Measurements from ENCODE around the gene MMD2. TPM values are rescaled to one million over a fixed set of nuclear protein-coding genes. Genes with fewer than 3 reads are reported as not detected.

Gene MMD2
- total and polyA plus RNA-seq, 12 donors, result 0.03 to 0.17 TPM; not detected in 10

DNA sequence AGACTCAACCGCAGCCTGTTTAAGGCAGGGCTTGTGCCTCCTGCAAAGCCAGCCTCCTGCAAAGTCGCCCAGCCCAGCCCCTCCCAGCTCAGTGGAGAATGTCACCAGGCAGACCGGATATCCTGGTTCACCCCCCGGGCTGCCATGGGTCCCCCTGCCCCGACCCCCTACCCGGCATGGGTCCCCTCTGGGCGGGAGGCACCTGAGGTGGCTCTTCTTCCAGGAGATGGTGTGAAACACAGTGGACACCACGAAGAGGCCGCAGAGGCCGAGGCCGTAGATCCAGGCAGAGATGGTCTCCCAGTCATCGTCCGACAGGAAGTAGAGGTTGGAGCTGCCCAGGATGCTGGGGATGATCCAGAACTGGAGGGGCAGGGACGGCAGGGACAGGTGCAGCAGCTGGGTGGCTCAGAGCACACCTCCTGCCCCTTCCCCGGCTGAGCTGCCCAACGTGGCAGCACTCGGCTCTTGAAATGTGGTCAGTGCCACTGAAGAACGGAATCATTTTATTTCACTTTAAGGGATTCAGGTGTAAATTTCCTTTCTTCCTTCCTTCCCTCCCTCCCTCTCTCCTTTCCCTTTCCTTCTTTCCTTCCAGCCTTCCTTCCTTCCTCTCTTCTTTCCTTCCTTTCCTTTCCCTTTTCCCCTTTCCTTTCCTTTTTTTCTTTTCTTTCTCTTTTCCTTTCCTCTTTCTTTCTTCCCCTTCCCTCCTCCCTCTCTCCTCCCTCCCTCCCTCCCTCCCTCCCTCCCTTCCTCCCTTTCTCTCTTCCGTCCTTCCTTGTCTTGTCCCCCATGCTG is 38.8 kb downstream of the MMD2 start:
- no peaks in the 10 kb centered on the region for H3K4me1 ChIP-seq (replicated peaks in 1 of 2)
- no peaks in the 10 kb centered on the region for H3K9me3 ChIP-seq (replicated peaks in 1 of 3)
- H3K4me3 ChIP-seq, result no peak overlapping the region
- H3K27me3 ChIP-seq, result no peaks in the 10 kb centered on the region
- H3K27ac ChIP-seq, result no peak overlapping the region
- DNase-seq, result no peak
- 78 to 83% (median 81%) methylated on average over 7 to 19 of the region's 19 CpGs for WGBS, 4 donors
- TF ChIP-seq, protein P1, sequence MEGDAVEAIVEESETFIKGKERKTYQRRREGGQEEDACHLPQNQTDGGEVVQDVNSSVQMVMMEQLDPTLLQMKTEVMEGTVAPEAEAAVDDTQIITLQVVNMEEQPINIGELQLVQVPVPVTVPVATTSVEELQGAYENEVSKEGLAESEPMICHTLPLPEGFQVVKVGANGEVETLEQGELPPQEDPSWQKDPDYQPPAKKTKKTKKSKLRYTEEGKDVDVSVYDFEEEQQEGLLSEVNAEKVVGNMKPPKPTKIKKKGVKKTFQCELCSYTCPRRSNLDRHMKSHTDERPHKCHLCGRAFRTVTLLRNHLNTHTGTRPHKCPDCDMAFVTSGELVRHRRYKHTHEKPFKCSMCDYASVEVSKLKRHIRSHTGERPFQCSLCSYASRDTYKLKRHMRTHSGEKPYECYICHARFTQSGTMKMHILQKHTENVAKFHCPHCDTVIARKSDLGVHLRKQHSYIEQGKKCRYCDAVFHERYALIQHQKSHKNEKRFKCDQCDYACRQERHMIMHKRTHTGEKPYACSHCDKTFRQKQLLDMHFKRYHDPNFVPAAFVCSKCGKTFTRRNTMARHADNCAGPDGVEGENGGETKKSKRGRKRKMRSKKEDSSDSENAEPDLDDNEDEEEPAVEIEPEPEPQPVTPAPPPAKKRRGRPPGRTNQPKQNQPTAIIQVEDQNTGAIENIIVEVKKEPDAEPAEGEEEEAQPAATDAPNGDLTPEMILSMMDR (IDR thresholded peaks at IDR 0.05), result no peak
- no peak for TF ChIP-seq POLR2A (IDR thresholded peaks at IDR 0.05)
- no peaks in the 10 kb centered on the region for H3K36me3 ChIP-seq (replicated peaks in 1 of 2)
- intact Hi-C loops (cut with DNase I), result no loop called here

DNA sequence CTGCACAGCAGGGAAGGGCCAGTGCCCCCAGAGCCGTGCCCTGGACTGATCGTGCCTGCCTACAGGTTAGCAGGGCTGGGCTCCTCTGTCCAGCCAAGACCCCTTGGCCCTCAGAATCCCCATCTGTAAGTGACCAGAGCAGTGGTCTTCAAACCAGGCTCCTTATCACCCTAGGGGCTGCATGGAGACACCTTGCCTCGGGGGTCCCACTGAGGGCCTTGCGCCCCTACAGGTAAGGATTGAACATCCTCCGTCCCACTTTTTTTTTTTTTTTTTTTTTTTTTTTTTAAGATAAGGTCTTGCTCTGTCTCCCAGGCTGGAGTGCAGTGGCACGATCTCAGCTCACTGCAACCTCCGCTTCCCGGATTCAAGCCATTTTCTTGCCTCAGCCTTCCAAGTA is 42.9 kb downstream of the MMD2 start:
- Histone ChIP-seq H3K27me3 (no peaks in the 10 kb centered on the region), H3K27ac (no peak overlapping the region), H3K36me3 (replicated peaks in 1 of 2) (no peaks in the 10 kb centered on the region), H3K4me1 (replicated peaks in 1 of 2) (no peaks in the 10 kb centered on the region), H3K4me3 (no peak overlapping the region), H3K9me3 (replicated peaks in 1 of 3) (no peaks in the 10 kb centered on the region)
- DNase-seq, result no peak
- TF ChIP-seq, protein P1 (IDR thresholded peaks at IDR 0.05), result no peak
- no peak for TF ChIP-seq POLR2A (IDR thresholded peaks at IDR 0.05)
- intact Hi-C loops (cut with DNase I), result no loop called here
- WGBS, 4 donors, result 69 to 74% (median 72%) methylated on average over 8 of the region's 8 CpGs

DNA sequence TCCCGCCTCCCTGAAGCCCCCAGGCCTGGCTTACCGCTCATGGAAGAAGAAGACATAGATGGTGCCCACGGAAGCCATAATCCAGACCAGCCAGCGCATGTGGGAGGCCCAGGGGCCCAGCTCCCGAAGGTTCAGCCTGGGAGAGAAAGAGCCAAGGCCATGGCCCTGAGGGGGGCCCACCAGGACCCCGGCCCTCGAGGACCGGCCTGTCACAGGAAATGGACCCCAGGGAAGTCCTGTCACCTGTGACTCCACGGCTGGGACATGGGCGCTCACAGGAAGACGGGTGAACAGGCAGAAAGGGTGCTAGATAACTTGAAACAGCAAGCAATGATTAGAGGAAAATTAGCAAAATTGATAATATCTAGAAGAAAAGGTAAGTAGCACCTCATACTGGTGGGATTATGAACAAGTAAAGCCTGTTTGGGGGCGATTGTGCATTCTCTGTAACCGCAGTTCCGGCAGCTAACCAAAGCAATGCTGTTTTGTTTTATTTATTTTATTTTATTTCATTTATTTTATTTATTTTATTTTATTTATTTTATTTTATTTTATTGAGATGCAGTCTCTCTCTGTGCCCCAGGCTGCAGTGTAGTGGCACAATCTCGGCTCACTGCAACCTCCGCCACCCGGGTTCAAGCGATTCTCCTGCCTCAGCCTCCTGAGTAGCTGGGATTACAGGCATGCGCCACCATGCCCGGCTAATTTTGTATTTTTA is 47.7 kb downstream of the MMD2 start:
- no peaks in the 10 kb centered on the region for H3K27me3 ChIP-seq
- intact Hi-C loops (cut with DNase I), result no loop called here
- H3K4me3 ChIP-seq, result no peak overlapping the region
- H3K36me3 ChIP-seq (replicated peaks in 1 of 2), result no peaks in the 10 kb centered on the region
- H3K9me3 ChIP-seq (replicated peaks in 1 of 3), result no peaks in the 10 kb centered on the region
- H3K27ac ChIP-seq, result no peak overlapping the region
- H3K4me1 ChIP-seq (replicated peaks in 1 of 2), result no peaks in the 10 kb centered on the region
- TF ChIP-seq, protein P1 (IDR thresholded peaks at IDR 0.05), result no peak
- no peak for TF ChIP-seq POLR2A (IDR thresholded peaks at IDR 0.05)
- DNase-seq, result no peak
- WGBS, 4 donors, result 78 to 89% (median 84%) methylated on average over 16 to 20 of the region's 20 CpGs

DNA sequence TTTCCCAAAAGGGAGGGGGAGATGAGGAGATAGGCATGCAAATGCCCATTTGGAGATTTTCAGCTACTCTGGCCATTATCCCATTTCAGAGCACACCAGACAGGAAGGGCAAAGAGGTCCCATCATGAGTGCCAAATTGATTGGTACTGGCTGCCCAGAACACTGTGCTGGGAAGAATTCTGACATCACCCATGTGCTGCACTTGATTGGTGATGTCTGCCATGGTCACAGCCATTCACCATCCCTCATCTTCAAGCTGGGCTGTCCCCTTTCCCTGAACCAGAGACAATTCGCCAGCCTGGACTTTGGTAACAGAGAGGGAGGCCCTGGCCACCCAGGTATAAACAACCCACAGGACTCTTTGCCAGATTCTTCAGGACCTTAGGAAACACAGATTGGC is 52.3 kb downstream of the MMD2 start:
- DNase-seq, result no peak
- intact Hi-C loops (cut with DNase I), result no loop called here
- no peak overlapping the region for H3K27ac ChIP-seq
- H3K4me1 ChIP-seq (replicated peaks in 1 of 2), result no peaks in the 10 kb centered on the region
- H3K9me3 ChIP-seq (replicated peaks in 1 of 3), result no peaks in the 10 kb centered on the region
- H3K4me3 ChIP-seq, result no peak overlapping the region
- TF ChIP-seq POLR2A (IDR thresholded peaks at IDR 0.05), result no peak
- TF ChIP-seq, protein P1 (IDR thresholded peaks at IDR 0.05), result no peak
- H3K27me3 ChIP-seq, result no peaks in the 10 kb centered on the region
- H3K36me3 ChIP-seq (replicated peaks in 1 of 2), result no peaks in the 10 kb centered on the region
- 40 to 93% (median 82%) methylated on average over 1 of the region's 1 CpG for WGBS, 4 donors

Measured in adrenal gland (tissue), 12 donors.